ENCODE results near the gene PALLD. TPM values are rescaled to one million over a fixed set of nuclear protein-coding genes. Genes with fewer than 3 reads are reported as not detected.

PALLD gene
- total RNA-seq, 1 donor from 2014 or later: 16.4 TPM

GRCh38 chr4:168833881-168834280 lies 337.0 kb downstream of the PALLD start:
- Mint-ChIP-seq H3K27ac (ENCODE audit: unreplicated experiment) (no peak overlapping the region), H3K4me1 (ENCODE audit: unreplicated experiment) (peaks cover 4% of the 10 kb centered on the region), H3K9me3 (ENCODE audit: unreplicated experiment) (no peaks in the 10 kb centered on the region), H3K27me3 (ENCODE audit: unreplicated experiment) (peaks cover 6% of the 10 kb centered on the region), H3K4me3 (ENCODE audit: unreplicated experiment) (no peak overlapping the region), H3K36me3 (ENCODE audit: low read depth, unreplicated experiment) (no peaks in the 10 kb centered on the region)
- TF ChIP-seq, protein P1, sequence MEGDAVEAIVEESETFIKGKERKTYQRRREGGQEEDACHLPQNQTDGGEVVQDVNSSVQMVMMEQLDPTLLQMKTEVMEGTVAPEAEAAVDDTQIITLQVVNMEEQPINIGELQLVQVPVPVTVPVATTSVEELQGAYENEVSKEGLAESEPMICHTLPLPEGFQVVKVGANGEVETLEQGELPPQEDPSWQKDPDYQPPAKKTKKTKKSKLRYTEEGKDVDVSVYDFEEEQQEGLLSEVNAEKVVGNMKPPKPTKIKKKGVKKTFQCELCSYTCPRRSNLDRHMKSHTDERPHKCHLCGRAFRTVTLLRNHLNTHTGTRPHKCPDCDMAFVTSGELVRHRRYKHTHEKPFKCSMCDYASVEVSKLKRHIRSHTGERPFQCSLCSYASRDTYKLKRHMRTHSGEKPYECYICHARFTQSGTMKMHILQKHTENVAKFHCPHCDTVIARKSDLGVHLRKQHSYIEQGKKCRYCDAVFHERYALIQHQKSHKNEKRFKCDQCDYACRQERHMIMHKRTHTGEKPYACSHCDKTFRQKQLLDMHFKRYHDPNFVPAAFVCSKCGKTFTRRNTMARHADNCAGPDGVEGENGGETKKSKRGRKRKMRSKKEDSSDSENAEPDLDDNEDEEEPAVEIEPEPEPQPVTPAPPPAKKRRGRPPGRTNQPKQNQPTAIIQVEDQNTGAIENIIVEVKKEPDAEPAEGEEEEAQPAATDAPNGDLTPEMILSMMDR (IDR thresholded peaks at IDR 0.05; ENCODE audit: unreplicated experiment): no peak
- no peak for DNase-seq (ENCODE audit: low spot score)

DNA sequence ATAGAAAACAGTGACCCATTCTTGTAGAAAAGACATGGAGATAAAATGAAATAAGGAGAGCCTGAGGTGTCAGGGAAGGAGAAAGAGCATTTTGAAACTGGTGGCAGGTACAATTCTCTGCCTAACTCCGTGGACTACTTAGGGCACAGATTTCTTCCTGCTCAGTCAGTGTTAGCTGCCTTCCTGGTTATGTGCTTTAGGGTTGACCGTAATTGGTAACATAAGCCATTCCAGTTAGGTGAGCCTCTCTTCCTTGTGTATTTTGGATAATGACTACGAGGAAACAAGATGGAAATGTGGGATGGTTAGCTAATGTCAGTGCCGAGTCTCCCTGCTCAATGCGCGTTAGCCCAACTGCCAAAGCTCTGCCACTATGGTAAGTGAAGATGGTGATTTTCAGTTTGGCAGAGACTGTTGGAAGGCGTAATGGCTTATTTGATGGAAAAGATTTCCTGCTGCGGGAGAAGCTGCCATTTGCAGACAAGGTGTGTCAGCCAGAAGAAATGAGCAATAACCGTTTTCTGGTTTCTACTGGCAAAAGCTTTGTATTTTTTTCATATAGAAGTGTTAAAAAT lies 339.1 kb downstream of the PALLD start:
- peaks cover 4% of the 10 kb centered on the region for H3K4me1 Mint-ChIP-seq (ENCODE audit: unreplicated experiment)
- no peak overlapping the region for H3K27ac Mint-ChIP-seq (ENCODE audit: unreplicated experiment)
- H3K27me3 Mint-ChIP-seq (ENCODE audit: unreplicated experiment): peaks cover 6% of the 10 kb centered on the region
- H3K36me3 Mint-ChIP-seq (ENCODE audit: low read depth, unreplicated experiment): no peaks in the 10 kb centered on the region
- no peak for DNase-seq (ENCODE audit: low spot score)
- TF ChIP-seq, protein P1 (IDR thresholded peaks at IDR 0.05; ENCODE audit: unreplicated experiment): no peak
- H3K9me3 Mint-ChIP-seq (ENCODE audit: unreplicated experiment): no peaks in the 10 kb centered on the region
- no peak overlapping the region for H3K4me3 Mint-ChIP-seq (ENCODE audit: unreplicated experiment)

GRCh38 chr4:168836490-168836889 lies 339.6 kb downstream of the PALLD start:
- TF ChIP-seq, protein P1 (IDR thresholded peaks at IDR 0.05; ENCODE audit: unreplicated experiment): no peak
- Mint-ChIP-seq H3K36me3 (ENCODE audit: low read depth, unreplicated experiment) (no peaks in the 10 kb centered on the region), H3K4me3 (ENCODE audit: unreplicated experiment) (no peak overlapping the region), H3K27ac (ENCODE audit: unreplicated experiment) (no peak overlapping the region), H3K9me3 (ENCODE audit: unreplicated experiment) (no peaks in the 10 kb centered on the region), H3K4me1 (ENCODE audit: unreplicated experiment) (peaks cover 1% of the 10 kb centered on the region), H3K27me3 (ENCODE audit: unreplicated experiment) (peaks cover 5% of the 10 kb centered on the region)
- no peak for DNase-seq (ENCODE audit: low spot score)

DNA sequence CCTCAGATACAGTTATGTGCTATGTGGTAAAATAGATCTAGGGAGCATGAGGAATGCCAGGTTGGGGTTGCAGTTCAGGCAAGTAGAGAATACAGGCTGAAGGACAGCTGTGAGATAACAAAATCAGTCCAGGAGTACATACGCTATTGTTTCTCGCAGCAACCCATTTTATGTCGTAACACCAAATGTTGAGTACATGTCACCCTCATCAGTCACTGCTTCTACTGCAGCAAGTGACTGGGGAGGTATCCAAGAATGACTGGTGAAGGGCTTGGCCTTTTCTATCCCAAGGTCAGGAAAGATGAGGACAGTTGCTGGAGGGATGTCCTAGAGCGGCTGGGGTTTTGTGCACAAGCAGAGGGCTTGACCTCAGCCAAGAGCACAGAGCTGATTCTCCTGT lies 341.1 kb downstream of the PALLD start:
- Mint-ChIP-seq H3K9me3 (ENCODE audit: unreplicated experiment) (no peaks in the 10 kb centered on the region), H3K4me3 (ENCODE audit: unreplicated experiment) (peak overlapping the region; percentile 21), H3K27ac (ENCODE audit: unreplicated experiment) (peak overlapping the region; percentile 5), H3K27me3 (ENCODE audit: unreplicated experiment) (no peaks in the 10 kb centered on the region), H3K4me1 (ENCODE audit: unreplicated experiment) (no peaks in the 10 kb centered on the region), H3K36me3 (ENCODE audit: low read depth, unreplicated experiment) (no peaks in the 10 kb centered on the region)
- TF ChIP-seq, protein P1 (IDR thresholded peaks at IDR 0.05; ENCODE audit: unreplicated experiment): no peak
- DNase-seq (ENCODE audit: low spot score): no peak

GRCh38 chr4:168839758-168840391 lies 343.0 kb downstream of the PALLD start:
- TF ChIP-seq, protein P1 (IDR thresholded peaks at IDR 0.05; ENCODE audit: unreplicated experiment): no peak
- Mint-ChIP-seq H3K36me3 (ENCODE audit: low read depth, unreplicated experiment) (no peaks in the 10 kb centered on the region), H3K4me1 (ENCODE audit: unreplicated experiment) (no peaks in the 10 kb centered on the region), H3K27me3 (ENCODE audit: unreplicated experiment) (no peaks in the 10 kb centered on the region), H3K4me3 (ENCODE audit: unreplicated experiment) (no peak overlapping the region), H3K27ac (ENCODE audit: unreplicated experiment) (no peak overlapping the region), H3K9me3 (ENCODE audit: unreplicated experiment) (no peaks in the 10 kb centered on the region)
- no peak for DNase-seq (ENCODE audit: low spot score)
